GM15510 (cell line): ENCODE results near the gene UXS1.

Source experiments
- POLR2A ChIP-seq: IDR thresholded peaks from 3 replicates; pipeline ENCODE4 v1.6.1; 2011; ENCODE audit warnings: borderline replicate concordance; ENCODE audit not compliant: insufficient read length; ENCODE audit errors: extremely low read depth

UXS1 gene

GRCh38 chr2:106191511-106192016 is 2.5 kb downstream of the UXS1 start:
- no peak for TF ChIP-seq POLR2A

GRCh38 chr2:106189764-106190468 is 4.2 kb downstream of the UXS1 start:
- TF ChIP-seq POLR2A = no peak

GRCh38 chr2:106189325-106189724 is 4.8 kb downstream of the UXS1 start:
- no peak for TF ChIP-seq POLR2A

- no peak for TF ChIP-seq POLR2A
These were observed 6.7 kb downstream of the UXS1 start for GRCh38 chr2:106187273-106187891.

GRCh38 chr2:106185475-106186184 is 8.5 kb downstream of the UXS1 start:
- no peak for TF ChIP-seq POLR2A

- no peak for TF ChIP-seq POLR2A
These were observed 9.2 kb downstream of the UXS1 start for GRCh38 chr2:106184857-106185256.

- no peak for TF ChIP-seq POLR2A
These were observed 9.7 kb downstream of the UXS1 start for GRCh38 chr2:106184394-106184793.

- TF ChIP-seq POLR2A = no peak
These were observed 10.9 kb downstream of the UXS1 start for GRCh38 chr2:106183101-106183696.

- no peak for TF ChIP-seq POLR2A
These were observed 13.0 kb downstream of the UXS1 start for GRCh38 chr2:106181064-106181463.

- no peak for TF ChIP-seq POLR2A
These were observed 13.5 kb downstream of the UXS1 start for GRCh38 chr2:106180602-106181001.

GRCh38 chr2:106178716-106179115 is 15.4 kb downstream of the UXS1 start:
- no peak for TF ChIP-seq POLR2A

- no peak for TF ChIP-seq POLR2A
These were observed 16.5 kb downstream of the UXS1 start for GRCh38 chr2:106177581-106177980.

GRCh38 chr2:106176446-106177099 is 17.5 kb downstream of the UXS1 start:
- no peak for TF ChIP-seq POLR2A

- TF ChIP-seq POLR2A = no peak
These were observed 18.8 kb downstream of the UXS1 start for GRCh38 chr2:106175086-106175850.

- TF ChIP-seq POLR2A = no peak
These were observed 20.0 kb downstream of the UXS1 start for GRCh38 chr2:106174056-106174455.

GRCh38 chr2:106172649-106173048 is 21.5 kb downstream of the UXS1 start:
- no peak for TF ChIP-seq POLR2A
